ENCODE results near the gene TMEM234. TPM values are rescaled to one million over a fixed set of nuclear protein-coding genes. Genes with fewer than 3 reads are reported as not detected.

TMEM234 gene
- total and polyA plus RNA-seq, 2 of the 13 experiments (the other 11 are each of a cell fraction or from before 2014, with no cell fraction given), result 6.1 to 9.0 TPM

- TF ChIP-seq BATF2 (CRISPR knock-in tag; IDR thresholded peaks at IDR 0.05) (no peak), ZKSCAN1 (IDR thresholded peaks at IDR 0.05; ENCODE audit: low read length) (peak; percentile 54; the same call in 1 of the 2 replicates), DNMT1 (CRISPR knock-in tag; IDR thresholded peaks at IDR 0.05) (peak; percentile 76; the same call in 1 of the 2 replicates), ZGPAT (CRISPR knock-in tag; IDR thresholded peaks at IDR 0.05) (peak; percentile 48; the same call in 1 of the 2 replicates), TEAD3 (CRISPR knock-in tag; optimal IDR thresholded peaks at IDR 0.05; ENCODE audit: borderline replicate concordance) (peak; percentile 39), ZFX (CRISPR knock-in tag; IDR thresholded peaks at IDR 0.05; ENCODE audit: low read depth) (peak; percentile 72; the same call in 1 of the 2 replicates), LCORL (IDR thresholded peaks at IDR 0.05) (no peak), LCORL (CRISPR knock-in tag; IDR thresholded peaks at IDR 0.05) (peak; percentile 55; the same call in 1 of the 2 replicates), NR2F6 (IDR thresholded peaks at IDR 0.05) (no peak), NR2F6 (CRISPR knock-in tag; IDR thresholded peaks at IDR 0.05) (peak; percentile 60; the same call in 1 of the 2 replicates), ZNF282 (IDR thresholded peaks at IDR 0.05; ENCODE audit: partially characterized antibody) (no peak), RXRB (CRISPR knock-in tag; IDR thresholded peaks at IDR 0.05; ENCODE audit: borderline replicate concordance) (peak; percentile 42; the same call in 1 of the 2 replicates), ZBTB46 (CRISPR knock-in tag; IDR thresholded peaks at IDR 0.05; ENCODE audit: borderline replicate concordance) (no peak), ZNF256 (CRISPR knock-in tag; conservative IDR thresholded peaks at IDR 0.05) (no peak), U2AF1 (optimal IDR thresholded peaks at IDR 0.05; ENCODE audit: low read depth, low read length) (peak; percentile 35), TARDBP (CRISPR knock-in tag; IDR thresholded peaks at IDR 0.05) (peak; percentile 40; the same call in 1 of the 2 replicates), ZNF687 (CRISPR knock-in tag; IDR thresholded peaks at IDR 0.05) (peak; percentile 81), ZNF674 (CRISPR knock-in tag; IDR thresholded peaks at IDR 0.05; ENCODE audit: low read depth) (no peak), POLR2G (IDR thresholded peaks at IDR 0.05; ENCODE audit: low read depth, low read length) (no peak), ZSCAN31 (CRISPR knock-in tag; IDR thresholded peaks at IDR 0.05; ENCODE audit: low read depth) (peak; percentile 86; the same call in 1 of the 2 replicates), ZBTB38 (CRISPR knock-in tag; IDR thresholded peaks at IDR 0.05) (peak; percentile 91), NFIC (IDR thresholded peaks at IDR 0.05; ENCODE audit: low read length) (no peak), MAFG (CRISPR knock-in tag; IDR thresholded peaks at IDR 0.05) (no peak)
Observed at GRCh38 chr1:32247983-32248889, 26.1 kb upstream of the TMEM234 start (continued).
